Neuronal stem cell (in vitro differentiated cells): Measurements from ENCODE around the gene SRRM1.

Source experiments
- DNase-seq: peaks from one replicate; pipeline ENCODE4 v3.0.0-alpha.2; 2013; ENCODE audit warnings: low spot score
- H2AFZ ChIP-seq: one replicate; pipeline ENCODE4 v1.6.1; 2013; ENCODE audit warnings: mild to moderate bottlenecking, low read length, inconsistent platforms
- H2AK5ac ChIP-seq: 2 replicates; pipeline ENCODE4 v1.6.1; 2013; ENCODE audit warnings: low read depth, mild to moderate bottlenecking, inconsistent platforms, low read length, moderate library complexity, mixed read lengths
- H2BK120ac ChIP-seq: 2 replicates; pipeline ENCODE4 v1.6.1; 2013; ENCODE audit warnings: low read depth, mild to moderate bottlenecking, inconsistent platforms, low read length, moderate library complexity, mixed read lengths
- H2BK12ac ChIP-seq: one replicate; pipeline ENCODE4 v1.6.1; 2013; ENCODE audit warnings: low read length, inconsistent platforms
- H2BK15ac ChIP-seq: 2 replicates; pipeline ENCODE4 v1.6.1; 2013; ENCODE audit warnings: mild to moderate bottlenecking, low read length, inconsistent platforms, mixed read lengths
- H2BK5ac ChIP-seq: one replicate; pipeline ENCODE4 v1.6.1; 2013; ENCODE audit warnings: inconsistent platforms, mild to moderate bottlenecking, low read length, moderate library complexity
- H3K14ac ChIP-seq: one replicate; pipeline ENCODE4 v1.6.1; 2013; ENCODE audit warnings: low read length, inconsistent platforms
- H3K18ac ChIP-seq: 2 replicates; pipeline ENCODE4 v1.6.1; 2013; ENCODE audit warnings: low read length, inconsistent platforms
- H3K23ac ChIP-seq: 2 replicates; pipeline ENCODE4 v1.6.1; 2013; ENCODE audit warnings: low read depth, mild to moderate bottlenecking, mixed read lengths, low read length, inconsistent platforms; ENCODE audit not compliant: poor library complexity
- H3K27ac ChIP-seq: replicated peaks from 3 replicates; pipeline ENCODE4 v1.5.1; 2013; ENCODE audit warnings: low read length, inconsistent platforms
- H3K27me3 ChIP-seq, 3 experiments: 2 replicates each; pipeline ENCODE4 v1.6.1; 2013; ENCODE audit warnings: low read length in 3 of 3, mild to moderate bottlenecking in 2 of 3, inconsistent platforms in 1 of 3, low read depth in 1 of 3, mixed read lengths in 1 of 3, moderate library complexity in 1 of 3; ENCODE audit not compliant: control insufficient read depth in 3 of 3, insufficient read depth in 3 of 3
- H3K36me3 ChIP-seq, 2 donors: replicated peaks in 1 of 2; 2 replicates each; pipeline ENCODE4 v1.6.1; 2013; ENCODE audit warnings: low read length in 2 of 2; ENCODE audit not compliant: control insufficient read depth in 2 of 2, insufficient read depth in 2 of 2
- H3K4ac ChIP-seq: 2 replicates; pipeline ENCODE4 v1.6.1; 2013; ENCODE audit warnings: inconsistent platforms, mild to moderate bottlenecking, low read length, moderate library complexity
- H3K4me1 ChIP-seq, 2 donors: 1 replicate in 1 of 2; 2 replicates in 1 of 2; pipeline ENCODE4 v1.6.1; 2013; ENCODE audit warnings: low read length in 2 of 2, low read depth in 1 of 2; ENCODE audit not compliant: control insufficient read depth in 2 of 2, insufficient read depth in 1 of 2
- H3K4me2 ChIP-seq: one replicate; pipeline ENCODE4 v1.6.1; 2013; ENCODE audit warnings: mild to moderate bottlenecking, low read length, inconsistent platforms; ENCODE audit not compliant: insufficient read depth, poor library complexity, severe bottlenecking
- H3K4me3 ChIP-seq, 2 donors: 2 replicates each; pipeline ENCODE4 v1.5.1; 2013; ENCODE audit warnings: low read length in 2 of 2, mild to moderate bottlenecking in 2 of 2, inconsistent platforms in 1 of 2, moderate library complexity in 1 of 2
- H3K79me1 ChIP-seq: one replicate; pipeline ENCODE4 v1.6.1; 2013; ENCODE audit warnings: low read depth, mild to moderate bottlenecking, inconsistent platforms, low read length, moderate library complexity
- H3K9ac ChIP-seq: one replicate; pipeline ENCODE4 v1.6.1; 2013; ENCODE audit warnings: mild to moderate bottlenecking, low read depth, low read length, inconsistent platforms; ENCODE audit not compliant: poor library complexity
- H3K9me3 ChIP-seq, 2 donors: replicated peaks in 1 of 2; 2 replicates each; pipeline versions ENCODE3 to v1.6.1; 2013; ENCODE audit warnings: low read length in 2 of 2, mild to moderate bottlenecking in 2 of 2, inconsistent platforms in 1 of 2, low read depth in 1 of 2, mixed read lengths in 1 of 2, moderate library complexity in 1 of 2; ENCODE audit not compliant: control insufficient read depth in 2 of 2, insufficient read depth in 1 of 2
- H4K8ac ChIP-seq: one replicate; pipeline ENCODE4 v1.6.1; 2013; ENCODE audit warnings: low read depth, mild to moderate bottlenecking, inconsistent platforms, low read length, moderate library complexity
- H4K91ac ChIP-seq: one replicate; pipeline ENCODE4 v1.6.1; 2013; ENCODE audit warnings: low read length, low read depth, mild to moderate bottlenecking, inconsistent platforms; ENCODE audit not compliant: poor library complexity
- WGBS, 2 donors: extraction: QIAGEN DNeasy Blood & Tissue Kit; methylation state at CpG; one replicate each; pipeline ENCODE4 v1.1.7; 2013; ENCODE audit warnings: missing lambda C conversion rate in 2 of 2, mixed read lengths in 1 of 2; ENCODE audit not compliant: insufficient read length in 2 of 2, insufficient replicate concordance in 1 of 2; ENCODE audit errors: extremely low coverage in 2 of 2; 5-methylcytosine and 5-hydroxymethylcytosine counted together

The SRRM1 gene

GRCh38 chr1:24641646-24642151 lies 1.4 kb upstream of the SRRM1 start:
- Histone ChIP-seq H3K79me1 (peaks cover 2% of the 10 kb centered on the region), H3K4me3 (peak overlapping the region; percentile 15 to 41), H2BK15ac (no peak overlapping the region), H2AK5ac (peak overlapping the region; percentile 39), H3K4me1 (peaks cover 5% of the 10 kb centered on the region in 2 donors), H2AFZ (peak overlapping the region; percentile 23), H3K9ac (peak overlapping the region; percentile 32), H4K91ac (peak overlapping the region; percentile 41), H2BK12ac (no peak overlapping the region), H3K4me2 (peak overlapping the region; percentile 61), H3K27ac (peak overlapping the region; percentile 55), H3K27me3 (peaks cover 0 to 6% (median 0%) of the 10 kb centered on the region in 3 experiments), H3K18ac (no peak overlapping the region), H3K4ac (no peak overlapping the region), H4K8ac (no peak overlapping the region), H2BK120ac (no peak overlapping the region), H3K9me3 (no peaks in the 10 kb centered on the region), H3K23ac (peak overlapping the region; percentile 81), H2BK5ac (no peak overlapping the region), H3K36me3 (peaks cover 1 to 22% of the 10 kb centered on the region in 2 donors), H3K14ac (no peak overlapping the region)
- DNase-seq, result no peak
- WGBS, 2 donors, result no CpG with 5 or more reads among the region's 24 CpGs

GRCh38 chr1:24643363-24644099 lies 429 bp downstream of the SRRM1 start:
- H4K8ac ChIP-seq, result no peak overlapping the region
- H2BK120ac ChIP-seq, result no peak overlapping the region
- no peak overlapping the region for H4K91ac ChIP-seq

GRCh38 chr1:24644100-24644384 lies 940 bp downstream of the SRRM1 start:
- no peak overlapping the region for H4K8ac ChIP-seq
- H2AK5ac ChIP-seq, result no peak overlapping the region
- WGBS, 2 donors, result no CpG with 5 or more reads among the region's 9 CpGs
- H3K36me3 ChIP-seq, result peaks cover 11 to 45% of the 10 kb centered on the region in 2 donors
- H3K18ac ChIP-seq, result no peak overlapping the region
- peak overlapping the region; percentile 99 for H3K9ac ChIP-seq
- H2BK15ac ChIP-seq, result no peak overlapping the region
- H3K4ac ChIP-seq, result no peak overlapping the region
- H3K27me3 ChIP-seq, result no peaks in the 10 kb centered on the region
- no peak overlapping the region for H2BK12ac ChIP-seq
- no peak overlapping the region for H2AFZ ChIP-seq
- H3K9me3 ChIP-seq, result no peaks in the 10 kb centered on the region
- H3K4me2 ChIP-seq, result peak overlapping the region; percentile 77
- H3K4me3 ChIP-seq, result peak overlapping the region; percentile 76 to 92
- H3K27ac ChIP-seq, result no peak overlapping the region
- no peak overlapping the region for H4K91ac ChIP-seq
- H3K4me1 ChIP-seq, result peaks cover 5% of the 10 kb centered on the region in 2 donors
- DNase-seq, result no peak
- H3K14ac ChIP-seq, result no peak overlapping the region
- peak overlapping the region; percentile 0 for H3K23ac ChIP-seq
- peaks cover 2% of the 10 kb centered on the region for H3K79me1 ChIP-seq
- no peak overlapping the region for H2BK120ac ChIP-seq
- no peak overlapping the region for H2BK5ac ChIP-seq

More at GRCh38 chr1:24643363-24644099, 429 bp downstream of the SRRM1 start:
- DNase-seq, result no peak
- Histone ChIP-seq H2AK5ac (peak overlapping the region; percentile 81), H3K27me3 (no peaks in the 10 kb centered on the region), H3K9ac (peak overlapping the region; percentile 99), H3K36me3 (peaks cover 7 to 40% of the 10 kb centered on the region in 2 donors), H2BK12ac (no peak overlapping the region), H2BK5ac (no peak overlapping the region), H3K4ac (no peak overlapping the region), H3K27ac (peak overlapping the region; percentile 68), H2AFZ (peak overlapping the region; percentile 93), H3K23ac (peak overlapping the region; percentile 0), H3K14ac (peak overlapping the region; percentile 84), H3K18ac (peak overlapping the region; percentile 95), H3K4me2 (peak overlapping the region; percentile 77), H3K79me1 (peaks cover 2% of the 10 kb centered on the region), H3K4me3 (peak overlapping the region; percentile 76 to 92), H3K9me3 (no peaks in the 10 kb centered on the region), H3K4me1 (peaks cover 5% of the 10 kb centered on the region in 2 donors), H2BK15ac (peak overlapping the region; percentile 22)
- no CpG with 5 or more reads among the region's 53 CpGs for WGBS, 2 donors

GRCh38 chr1:24648919-24649318 lies 5.8 kb downstream of the SRRM1 start:
- H3K18ac ChIP-seq, result no peak overlapping the region
- H3K27ac ChIP-seq, result no peak overlapping the region
- DNase-seq, result no peak
- no peak overlapping the region for H2BK5ac ChIP-seq
- H3K14ac ChIP-seq, result no peak overlapping the region
- no peak overlapping the region for H3K4ac ChIP-seq
- no peak overlapping the region for H4K91ac ChIP-seq
- H3K23ac ChIP-seq, result no peak overlapping the region
- H2BK12ac ChIP-seq, result no peak overlapping the region
- no peak overlapping the region for H2BK15ac ChIP-seq
- peaks cover 0 to 2% of the 10 kb centered on the region in 2 donors for H3K4me1 ChIP-seq
- H2AFZ ChIP-seq, result no peak overlapping the region
- H3K79me1 ChIP-seq, result peaks cover 1% of the 10 kb centered on the region
- H3K27me3 ChIP-seq, result no peaks in the 10 kb centered on the region
- no peak overlapping the region for H4K8ac ChIP-seq
- H3K9ac ChIP-seq, result no peak overlapping the region
- no peak overlapping the region for H2AK5ac ChIP-seq
- no peaks in the 10 kb centered on the region for H3K9me3 ChIP-seq
- H2BK120ac ChIP-seq, result no peak overlapping the region
- WGBS, 2 donors, result no CpG with 5 or more reads among the region's 5 CpGs
- H3K4me3 ChIP-seq, result no peak overlapping the region
- no peak overlapping the region for H3K4me2 ChIP-seq
- peaks cover 28 to 94% of the 10 kb centered on the region in 2 donors for H3K36me3 ChIP-seq
